ENCODE results near the gene TLX1.
"Not testable (repeated sequence)": the region's sequence is repeated elsewhere in the genome, so short reads cannot be mapped to it uniquely, and the experiment has no call there.

TLX1 gene

GRCh38 chr10:101152316-101152715, 21.2 kb downstream of the TLX1 start:
- DNase-seq (ENCODE audit: low read depth in 2 of 2), result no peak

GRCh38 chr10:101154506-101154905, 23.4 kb downstream of the TLX1 start:
- not testable (repeated sequence) for DNase-seq (ENCODE audit: low read depth in 2 of 2)

DNA sequence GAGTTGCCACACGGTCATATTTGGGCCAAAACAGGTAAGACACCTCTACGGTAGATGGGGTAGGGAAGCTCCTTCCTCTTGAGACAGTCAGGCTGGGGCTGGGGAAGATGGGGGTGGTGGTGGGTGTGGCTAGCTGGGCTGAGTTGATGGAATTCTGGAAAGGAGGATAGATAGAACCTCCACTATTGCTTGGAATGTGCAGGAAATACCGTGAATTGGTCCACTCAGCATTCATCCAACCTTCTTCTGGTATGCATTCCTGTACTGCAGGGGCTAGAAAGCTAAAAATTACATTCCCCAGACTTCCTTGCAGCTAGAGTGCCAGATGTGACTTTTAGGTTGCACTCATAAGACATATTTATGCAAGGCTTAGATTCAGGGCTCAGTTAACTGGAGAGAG, 24.8 kb downstream of the TLX1 start:
- no peak for DNase-seq (ENCODE audit: low read depth in 2 of 2)

- DNase-seq (ENCODE audit: low read depth in 2 of 2), result no peak
These were observed 26.8 kb downstream of the TLX1 start for GRCh38 chr10:101157756-101158458.

DNA sequence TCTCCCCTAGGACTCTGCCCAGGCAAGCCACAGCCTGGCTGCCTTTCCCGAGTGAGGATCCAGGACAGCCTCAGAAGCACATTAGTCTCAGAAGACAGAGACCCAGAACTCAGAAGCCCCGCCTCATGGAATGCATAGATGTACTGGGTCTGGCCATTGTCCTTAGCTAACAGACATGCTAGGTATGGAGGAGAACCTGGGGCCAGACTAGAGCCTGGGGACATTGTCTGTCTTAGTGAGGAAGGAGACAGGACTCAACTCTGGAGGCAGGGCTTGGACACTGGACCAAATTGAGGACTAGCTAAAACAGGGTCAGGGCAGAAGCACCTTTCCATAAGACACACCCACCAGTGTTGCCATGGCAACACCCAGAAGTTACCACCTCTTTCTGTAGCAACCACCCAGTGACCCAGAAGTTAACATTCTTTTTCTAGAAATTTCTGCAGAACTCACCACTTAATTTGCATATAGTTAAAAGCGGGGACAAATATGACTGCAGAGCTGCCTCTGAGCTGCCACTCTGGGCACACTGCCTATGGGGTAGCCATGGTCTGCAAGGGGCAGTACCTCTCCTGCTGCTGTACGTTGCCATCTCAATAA, 27.5 kb downstream of the TLX1 start:
- no peak for DNase-seq (ENCODE audit: low read depth in 2 of 2)

- peak; percentile 30 to 46 for DNase-seq (ENCODE audit: low read depth in 2 of 2)
These were observed 30.6 kb downstream of the TLX1 start for GRCh38 chr10:101161494-101162299.

- DNase-seq (ENCODE audit: low read depth in 2 of 2), result no peak
These were observed 31.6 kb downstream of the TLX1 start for GRCh38 chr10:101162677-101163076.

DNA sequence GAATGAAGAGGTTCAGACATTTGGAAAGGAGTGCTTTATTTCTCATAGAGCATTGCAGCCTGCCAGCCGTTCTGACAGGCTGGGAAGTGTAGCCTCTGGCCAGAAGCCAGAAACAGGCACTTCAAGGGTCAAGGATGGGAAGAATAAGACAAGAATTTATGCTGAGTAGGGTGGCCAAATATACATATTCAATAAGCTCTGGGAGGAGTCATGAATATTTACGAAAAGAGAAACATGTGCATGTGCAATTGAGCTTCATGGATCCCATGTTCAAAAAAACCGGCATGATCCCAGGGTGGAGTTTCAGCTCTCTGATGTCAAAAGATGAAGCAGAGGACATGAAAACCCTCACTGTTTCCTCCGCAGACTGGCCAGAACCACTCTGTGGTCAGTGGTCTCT, 32.9 kb downstream of the TLX1 start:
- no peak for DNase-seq (ENCODE audit: low read depth in 2 of 2)

- no peak for DNase-seq (ENCODE audit: low read depth in 2 of 2)
These were observed 34.6 kb downstream of the TLX1 start for GRCh38 chr10:101165736-101166135.

- no peak for DNase-seq (ENCODE audit: low read depth in 2 of 2)
These were observed 35.3 kb downstream of the TLX1 start for GRCh38 chr10:101166430-101166829.

DNA sequence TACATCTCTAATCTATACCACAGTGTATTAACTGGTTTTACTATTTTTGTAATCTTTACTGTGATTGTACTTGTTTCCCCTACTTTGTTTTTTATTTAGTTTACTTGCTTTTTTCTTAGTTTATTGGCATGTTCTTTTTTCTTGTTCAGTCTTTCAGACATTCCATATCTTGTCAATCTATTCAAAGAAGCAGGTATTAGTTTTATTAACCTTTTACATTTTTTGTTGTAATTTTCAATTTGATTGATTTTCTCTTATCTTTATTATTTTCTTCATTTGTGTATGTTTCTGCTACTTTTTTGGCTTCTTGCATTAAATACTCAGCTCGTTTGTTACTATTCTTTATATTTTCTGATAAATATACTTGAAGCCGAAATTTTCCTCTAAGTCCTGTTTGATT, 41.6 kb downstream of the TLX1 start:
- DNase-seq (ENCODE audit: low read depth in 2 of 2), result no peak

GRCh38 chr10:101174319-101174718, 43.2 kb downstream of the TLX1 start:
- no peak for DNase-seq (ENCODE audit: low read depth in 2 of 2)

DNA sequence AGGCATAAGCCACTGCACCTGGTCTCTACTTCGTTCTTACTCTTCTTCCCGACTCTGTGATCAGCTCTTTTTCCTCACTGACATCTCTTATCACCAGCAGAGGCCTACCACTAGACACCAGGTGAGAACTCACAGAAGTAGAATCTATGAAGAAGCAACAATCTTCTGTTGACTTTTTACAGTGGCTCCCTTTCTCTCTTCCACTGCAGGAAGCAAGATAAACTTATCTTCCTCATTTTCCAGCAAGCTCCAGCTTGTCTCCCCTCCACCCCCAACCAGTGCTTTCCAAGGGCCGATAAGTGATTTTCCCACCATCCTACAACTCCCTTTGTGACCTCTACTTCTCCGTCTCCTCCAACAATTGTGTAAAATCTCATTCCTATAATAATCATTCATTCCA, 45.5 kb downstream of the TLX1 start:
- DNase-seq (ENCODE audit: low read depth in 2 of 2), result no peak

GRCh38 chr10:101182936-101183335, 51.8 kb downstream of the TLX1 start:
- no peak for DNase-seq (ENCODE audit: low read depth in 2 of 2)

DNA sequence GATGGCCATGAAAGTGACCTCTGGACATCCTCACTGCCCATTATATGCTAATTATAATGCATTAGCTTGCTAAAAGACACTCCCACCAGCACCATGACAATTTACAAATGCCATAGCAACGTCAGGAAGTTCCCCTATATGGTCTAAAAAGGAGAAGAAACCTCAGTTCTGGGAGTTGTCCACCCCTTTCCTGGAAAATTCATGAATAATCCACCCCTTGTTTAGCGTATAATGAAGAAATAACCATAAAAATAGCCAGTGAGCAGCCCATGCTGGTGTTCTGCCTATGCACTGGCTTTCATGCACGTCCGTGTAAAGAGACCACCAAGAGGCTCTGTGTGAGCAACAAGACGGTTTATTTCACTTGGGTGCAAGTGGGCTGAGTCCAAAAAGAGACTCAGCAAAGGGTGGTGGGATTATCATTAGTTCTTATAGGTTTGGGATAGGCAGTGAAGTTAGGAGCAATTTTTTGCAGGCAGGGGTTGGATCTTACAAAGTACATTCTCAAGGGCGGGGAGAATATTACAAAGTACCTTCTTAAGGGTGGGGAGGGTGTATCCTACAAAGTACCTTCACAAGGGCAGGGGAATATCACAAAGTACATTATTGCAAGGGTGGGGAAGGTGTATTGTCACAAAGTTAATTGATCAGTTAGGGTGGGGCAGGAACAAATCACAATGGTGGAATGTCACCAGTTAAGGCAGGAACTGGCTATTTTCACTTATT, 52.5 kb downstream of the TLX1 start:
- DNase-seq (ENCODE audit: low read depth in 2 of 2), result no peak

Data from stimulated activated CD8-positive, alpha-beta memory T cell treated with anti-CD3 and anti-CD28 coated beads, Interleukin-2, amount 100 ng/mL, for 48 hours (primary cell).